Measurements from ENCODE around the gene CTSD. TPM values are rescaled to one million over a fixed set of nuclear protein-coding genes. Genes with fewer than 3 reads are reported as not detected.

The CTSD gene
- total RNA-seq, 1 experiment from 2014 or later: 127 TPM

DNA sequence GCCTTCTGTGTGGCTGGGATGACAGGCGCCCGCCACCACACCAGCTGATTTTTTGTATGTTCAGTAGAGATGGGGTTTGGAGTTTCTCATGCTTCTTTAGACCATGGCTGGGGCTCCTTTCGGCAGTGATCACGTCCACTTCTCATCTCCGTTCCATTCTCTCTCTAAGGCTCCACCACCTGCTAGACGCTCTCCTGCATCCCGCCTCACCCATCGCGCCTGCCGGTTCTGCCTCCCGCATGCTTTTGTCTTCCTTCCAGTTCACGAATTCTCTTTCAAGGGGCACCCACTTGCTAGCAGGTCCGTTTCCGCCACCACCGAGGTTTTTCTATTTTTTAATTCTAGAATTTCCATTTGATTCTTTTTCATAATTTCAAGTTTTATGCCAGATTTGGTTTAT, 49.1 kb upstream of the CTSD start:
- Histone ChIP-seq H3K4me1 (ENCODE audit: control insufficient read depth in 1 of 2, insufficient read depth in 2 of 2, low read length in 2 of 2) (no peaks in the 10 kb centered on the region), H3K79me2 (ENCODE audit: insufficient read depth, low read length) (no peaks in the 10 kb centered on the region), H3K9me2 (ENCODE audit: insufficient read depth) (no peaks in the 10 kb centered on the region), H3K4me2 (ENCODE audit: low read length) (no peak overlapping the region), H3K9me3 (ENCODE audit: control insufficient read depth in 1 of 2, insufficient read depth in 1 of 2, low read depth in 1 of 2, low read length in 2 of 2) (no peaks in the 10 kb centered on the region), H4K20me1 (ENCODE audit: insufficient read depth) (no peaks in the 10 kb centered on the region), H3K4me3 (replicated peaks in 1 of 2; ENCODE audit: low read depth in 1 of 2, low read length in 2 of 2) (no peak overlapping the region), H3K36me3 (ENCODE audit: control insufficient read depth in 1 of 2, insufficient read depth in 2 of 2, low read length in 2 of 2) (no peaks in the 10 kb centered on the region), H2AFZ (ENCODE audit: low read depth, low read length, poor library complexity, severe bottlenecking) (no peak overlapping the region), H3K27ac (ENCODE audit: low read depth, low read length) (no peak overlapping the region), H3K9ac (ENCODE audit: low read length) (no peak overlapping the region), H3K27me3 (ENCODE audit: insufficient read depth, low read length) (no peaks in the 10 kb centered on the region)
- TF ChIP-seq POLR2A (IDR thresholded peaks at IDR 0.05; ENCODE audit: borderline replicate concordance, extremely low read depth, insufficient read depth, insufficient read length): no peak
- TF ChIP-seq EZH2phosphoT487 (IDR thresholded peaks at IDR 0.05; ENCODE audit: borderline replicate concordance): no peak
- TF ChIP-seq, protein P1, sequence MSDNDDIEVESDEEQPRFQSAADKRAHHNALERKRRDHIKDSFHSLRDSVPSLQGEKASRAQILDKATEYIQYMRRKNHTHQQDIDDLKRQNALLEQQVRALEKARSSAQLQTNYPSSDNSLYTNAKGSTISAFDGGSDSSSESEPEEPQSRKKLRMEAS (IDR thresholded peaks at IDR 0.05): no peak
- TF ChIP-seq, protein P2, sequence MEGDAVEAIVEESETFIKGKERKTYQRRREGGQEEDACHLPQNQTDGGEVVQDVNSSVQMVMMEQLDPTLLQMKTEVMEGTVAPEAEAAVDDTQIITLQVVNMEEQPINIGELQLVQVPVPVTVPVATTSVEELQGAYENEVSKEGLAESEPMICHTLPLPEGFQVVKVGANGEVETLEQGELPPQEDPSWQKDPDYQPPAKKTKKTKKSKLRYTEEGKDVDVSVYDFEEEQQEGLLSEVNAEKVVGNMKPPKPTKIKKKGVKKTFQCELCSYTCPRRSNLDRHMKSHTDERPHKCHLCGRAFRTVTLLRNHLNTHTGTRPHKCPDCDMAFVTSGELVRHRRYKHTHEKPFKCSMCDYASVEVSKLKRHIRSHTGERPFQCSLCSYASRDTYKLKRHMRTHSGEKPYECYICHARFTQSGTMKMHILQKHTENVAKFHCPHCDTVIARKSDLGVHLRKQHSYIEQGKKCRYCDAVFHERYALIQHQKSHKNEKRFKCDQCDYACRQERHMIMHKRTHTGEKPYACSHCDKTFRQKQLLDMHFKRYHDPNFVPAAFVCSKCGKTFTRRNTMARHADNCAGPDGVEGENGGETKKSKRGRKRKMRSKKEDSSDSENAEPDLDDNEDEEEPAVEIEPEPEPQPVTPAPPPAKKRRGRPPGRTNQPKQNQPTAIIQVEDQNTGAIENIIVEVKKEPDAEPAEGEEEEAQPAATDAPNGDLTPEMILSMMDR (IDR thresholded peaks at IDR 0.05 in 2 of 3, conservative IDR thresholded peaks at IDR 0.05 in 1 of 3; ENCODE audit: borderline replicate concordance in 1 of 3, insufficient read depth in 1 of 3, low read depth in 2 of 3, low read length in 2 of 3): no peak
- TF ChIP-seq YY1 (IDR thresholded peaks at IDR 0.05; ENCODE audit: extremely low read depth, insufficient replicate concordance, low read depth, low read length): no peak
- no peak for TF ChIP-seq EGR1 (IDR thresholded peaks at IDR 0.05; ENCODE audit: low read depth)
- TF ChIP-seq, protein P3, sequence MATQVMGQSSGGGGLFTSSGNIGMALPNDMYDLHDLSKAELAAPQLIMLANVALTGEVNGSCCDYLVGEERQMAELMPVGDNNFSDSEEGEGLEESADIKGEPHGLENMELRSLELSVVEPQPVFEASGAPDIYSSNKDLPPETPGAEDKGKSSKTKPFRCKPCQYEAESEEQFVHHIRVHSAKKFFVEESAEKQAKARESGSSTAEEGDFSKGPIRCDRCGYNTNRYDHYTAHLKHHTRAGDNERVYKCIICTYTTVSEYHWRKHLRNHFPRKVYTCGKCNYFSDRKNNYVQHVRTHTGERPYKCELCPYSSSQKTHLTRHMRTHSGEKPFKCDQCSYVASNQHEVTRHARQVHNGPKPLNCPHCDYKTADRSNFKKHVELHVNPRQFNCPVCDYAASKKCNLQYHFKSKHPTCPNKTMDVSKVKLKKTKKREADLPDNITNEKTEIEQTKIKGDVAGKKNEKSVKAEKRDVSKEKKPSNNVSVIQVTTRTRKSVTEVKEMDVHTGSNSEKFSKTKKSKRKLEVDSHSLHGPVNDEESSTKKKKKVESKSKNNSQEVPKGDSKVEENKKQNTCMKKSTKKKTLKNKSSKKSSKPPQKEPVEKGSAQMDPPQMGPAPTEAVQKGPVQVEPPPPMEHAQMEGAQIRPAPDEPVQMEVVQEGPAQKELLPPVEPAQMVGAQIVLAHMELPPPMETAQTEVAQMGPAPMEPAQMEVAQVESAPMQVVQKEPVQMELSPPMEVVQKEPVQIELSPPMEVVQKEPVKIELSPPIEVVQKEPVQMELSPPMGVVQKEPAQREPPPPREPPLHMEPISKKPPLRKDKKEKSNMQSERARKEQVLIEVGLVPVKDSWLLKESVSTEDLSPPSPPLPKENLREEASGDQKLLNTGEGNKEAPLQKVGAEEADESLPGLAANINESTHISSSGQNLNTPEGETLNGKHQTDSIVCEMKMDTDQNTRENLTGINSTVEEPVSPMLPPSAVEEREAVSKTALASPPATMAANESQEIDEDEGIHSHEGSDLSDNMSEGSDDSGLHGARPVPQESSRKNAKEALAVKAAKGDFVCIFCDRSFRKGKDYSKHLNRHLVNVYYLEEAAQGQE (IDR thresholded peaks at IDR 0.05; ENCODE audit: low read depth): no peak
- TF ChIP-seq, protein P4, sequence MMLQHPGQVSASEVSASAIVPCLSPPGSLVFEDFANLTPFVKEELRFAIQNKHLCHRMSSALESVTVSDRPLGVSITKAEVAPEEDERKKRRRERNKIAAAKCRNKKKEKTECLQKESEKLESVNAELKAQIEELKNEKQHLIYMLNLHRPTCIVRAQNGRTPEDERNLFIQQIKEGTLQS (IDR thresholded peaks at IDR 0.05): no peak
- TF ChIP-seq POLR2AphosphoS5 (IDR thresholded peaks at IDR 0.05; ENCODE audit: low read depth, low read length): no peak
- TF ChIP-seq CEBPB (IDR thresholded peaks at IDR 0.05; ENCODE audit: low read depth): no peak
- no peak for TF ChIP-seq ZFX (IDR thresholded peaks at IDR 0.05)
- no peak for TF ChIP-seq RAD21 (IDR thresholded peaks at IDR 0.05; ENCODE audit: low read depth)
- no peak for TF ChIP-seq SP1 (IDR thresholded peaks at IDR 0.05; ENCODE audit: low read depth)
- no peak for TF ChIP-seq SIN3A (IDR thresholded peaks at IDR 0.05; ENCODE audit: low read depth)
- no peak for TF ChIP-seq FOSL1 (IDR thresholded peaks at IDR 0.05; ENCODE audit: low read depth)
- no peak for TF ChIP-seq EZH2 (IDR thresholded peaks at IDR 0.05)
- POLR2A ChIA-PET: no interaction called here
- RAD21 ChIA-PET (ENCODE audit: low non-redundant PET in 1 of 2, low total read pairs in 2 of 2, uncharacterized antibody in 2 of 2, unreplicated experiment in 2 of 2): no interaction called here
- intact Hi-C loops (cut with micrococcal nuclease): loop anchor here (5.0 kb wide), 1 partner anchor 100 kb away; no protein-coding TSS in a partner anchor
- CTCF ChIA-PET: no interaction called here
- no peak for ATAC-seq
- no TSS peak for BruUV-seq (replicated peaks)
- DNase-seq (ENCODE audit: low read depth, low spot score): no peak

Measured in HCT116 (cell line).